GM23338 (cell line): ENCODE measurements around the gene SNX21. TPM values are rescaled to one million over a fixed set of nuclear protein-coding genes. Genes with fewer than 3 reads are reported as not detected.

Experiments
- ATAC-seq: fragments of 200-7000 bp; cut with Tn5 transposase; 3 replicates; pipeline ENCODE4 v1.9.1; 2020
- DNase-seq: peaks from one replicate; pipeline ENCODE4 v3.0.0-alpha.2; 2015; ENCODE audit warnings: low spot score
- H2AFZ ChIP-seq: fragments of 200-600 bp; sonication (generic); 2 replicates; pipeline ENCODE4 v1.8.0; 2016; ENCODE audit warnings: antibody characterized with exemption, mild to moderate bottlenecking, moderate library complexity
- H3F3A ChIP-seq: fragments of 200-600 bp; sonication (generic); replicated peaks from 2 replicates; pipeline ENCODE4 v1.8.0; 2017; ENCODE audit warnings: antibody characterized with exemption, mixed run types, low read depth
- H3K27ac ChIP-seq: fragments of 200-600 bp; sonication (generic); 2 replicates; pipeline ENCODE4 v1.6.1; 2016; ENCODE audit warnings: low read depth
- H3K27me3 ChIP-seq: fragments of 200-600 bp; sonication (generic); 2 replicates; pipeline ENCODE4 v1.8.0; 2016; ENCODE audit warnings: mild to moderate bottlenecking, mixed run types, moderate library complexity; ENCODE audit not compliant: insufficient read depth
- H3K36me3 ChIP-seq: fragments of 200-600 bp; sonication (generic); 2 replicates; pipeline ENCODE4 v1.8.0; 2016; ENCODE audit warnings: mild to moderate bottlenecking; ENCODE audit not compliant: insufficient read depth
- H3K4me1 ChIP-seq: fragments of 200-600 bp; sonication (generic); 2 replicates; pipeline ENCODE4 v1.8.0; 2016; ENCODE audit warnings: mild to moderate bottlenecking, moderate library complexity; ENCODE audit not compliant: insufficient read depth
- H3K4me2 ChIP-seq: fragments of 200-600 bp; sonication (generic); 2 replicates; pipeline ENCODE4 v1.7.1; 2017; ENCODE audit warnings: mixed run types
- H3K4me3 ChIP-seq: fragments of 200-600 bp; sonication (generic); 2 replicates; pipeline ENCODE4 v1.6.1; 2016; ENCODE audit warnings: mixed run types
- H3K79me2 ChIP-seq: fragments of 200-600 bp; sonication (generic); replicated peaks from 2 replicates; pipeline ENCODE4 v1.8.0; 2017; ENCODE audit warnings: mild to moderate bottlenecking; ENCODE audit not compliant: insufficient read depth
- H3K9me2 ChIP-seq: fragments of 200-600 bp; sonication (generic); 2 replicates; pipeline ENCODE4 v1.8.0; 2017; ENCODE audit not compliant: insufficient read depth
- H4K20me1 ChIP-seq: fragments of 200-600 bp; sonication (generic); replicated peaks from 2 replicates; pipeline ENCODE4 v1.8.0; 2017; ENCODE audit warnings: mild to moderate bottlenecking; ENCODE audit not compliant: insufficient read depth
- H3K27ac Mint-ChIP-seq: 2 replicates; pipeline ENCODE4 v1.8.0; 2020; ENCODE audit warnings: inconsistent platforms, mild to moderate bottlenecking, moderate library complexity, mixed read lengths
- H3K27me3 Mint-ChIP-seq: 3 replicates; pipeline ENCODE4 v1.8.0; 2022; ENCODE audit warnings: low read depth, mild to moderate bottlenecking, moderate library complexity, mixed read lengths, inconsistent platforms; ENCODE audit not compliant: insufficient read depth, poor library complexity
- H3K36me3 Mint-ChIP-seq: 3 replicates; pipeline ENCODE4 v1.8.0; 2021; ENCODE audit warnings: low read depth, mild to moderate bottlenecking, inconsistent platforms, moderate library complexity, mixed read lengths
- H3K4me1 Mint-ChIP-seq: 3 replicates; pipeline ENCODE4 v1.8.0; 2020; ENCODE audit warnings: mild to moderate bottlenecking, inconsistent platforms, mixed read lengths
- H3K4me3 Mint-ChIP-seq: 3 replicates; pipeline ENCODE4 v1.8.0; 2021; ENCODE audit warnings: moderate library complexity, mild to moderate bottlenecking, inconsistent platforms, mixed read lengths
- H3K9me3 Mint-ChIP-seq: 3 replicates; pipeline ENCODE4 v1.8.0; 2020; ENCODE audit warnings: moderate library complexity, mild to moderate bottlenecking, inconsistent platforms, mixed read lengths
- CREB1 ChIP-seq: fragments of 250-450 bp; sonication (Bioruptor Pico); IDR thresholded peaks from 2 replicates; pipeline ENCODE4 v1.5.0; 2020; ENCODE audit warnings: low read depth, mild to moderate bottlenecking, moderate library complexity
- EZH2 ChIP-seq: fragments of 200-600 bp; sonication (generic); IDR thresholded peaks from one replicate; pipeline ENCODE4 v1.8.0; 2017; ENCODE audit warnings: antibody characterized with exemption, mild to moderate bottlenecking, low read depth; ENCODE audit not compliant: unreplicated experiment
- EZH2phosphoT487 ChIP-seq: fragments of 200-600 bp; sonication (generic); IDR thresholded peaks from one replicate; pipeline ENCODE4 v1.8.1; 2018; ENCODE audit warnings: antibody characterized with exemption; ENCODE audit not compliant: unreplicated experiment
- JUNB ChIP-seq: IDR thresholded peaks from one replicate; pipeline ENCODE4 v1.6.1; 2016; ENCODE audit warnings: antibody characterized with exemption; ENCODE audit not compliant: unreplicated experiment
- NANOG ChIP-seq: IDR thresholded peaks from 2 replicates; pipeline ENCODE4 v1.6.1; 2016; ENCODE audit warnings: antibody characterized with exemption, borderline replicate concordance
- POLR2AphosphoS5 ChIP-seq: IDR thresholded peaks from 2 replicates; pipeline ENCODE4 v1.6.1; 2016; ENCODE audit warnings: antibody characterized with exemption, low read depth
- REST ChIP-seq: IDR thresholded peaks from one replicate; pipeline ENCODE4 v1.6.1; 2018; ENCODE audit warnings: antibody characterized with exemption; ENCODE audit not compliant: unreplicated experiment
- STAT1 ChIP-seq: IDR thresholded peaks from one replicate; pipeline ENCODE4 v1.6.1; 2016; ENCODE audit warnings: antibody characterized with exemption; ENCODE audit not compliant: unreplicated experiment
- ZNF114 ChIP-seq: fragments of 250-450 bp; sonication (Bioruptor Pico); IDR thresholded peaks from 2 replicates; pipeline ENCODE4 v1.5.0; 2020; ENCODE audit warnings: mild to moderate bottlenecking, moderate library complexity
- ZNF331 ChIP-seq: fragments of 250-450 bp; sonication (Bioruptor Pico); IDR thresholded peaks from 2 replicates; pipeline ENCODE4 v1.5.0; 2020; ENCODE audit warnings: low read depth, mild to moderate bottlenecking, moderate library complexity
- polyA plus RNA-seq: library from polyadenylated mRNA; unstranded; fragments of >200 nt; fragmentation: Nextera tagmentation; extraction: Ambion mirVana; gene quantifications from 2 replicates; pipeline ENCODE4 v1.2.1, GENCODE V29; 2016
- total RNA-seq: library from RNA; depleted of rRNA; stranded (reverse); fragments of >200 nt; shearing (Covaris generic); gene quantifications from 2 replicates; pipeline ENCODE4 v1.2.3, GENCODE V29; 2014
- TF ChIP-seq, protein P1 (sequence below), 2 experiments: fragments of 200-600 bp in 1 of 2; sonication (generic) in 1 of 2; conservative IDR thresholded peaks; 2 replicates each; pipeline versions ENCODE4 v1.5.1 to v1.6.1; 2016 to 2017; ENCODE audit warnings: antibody characterized with exemption in 2 of 2, low read depth in 2 of 2, mild to moderate bottlenecking in 2 of 2, moderate library complexity in 1 of 2
- TF ChIP-seq, protein P2 (sequence below): IDR thresholded peaks from 2 replicates; pipeline ENCODE4 v1.6.1; 2016; ENCODE audit warnings: antibody characterized with exemption

The SNX21 gene
- total and polyA plus RNA-seq, 2 experiments from 2014 or later = 13.3 to 31.5 TPM

DNA sequence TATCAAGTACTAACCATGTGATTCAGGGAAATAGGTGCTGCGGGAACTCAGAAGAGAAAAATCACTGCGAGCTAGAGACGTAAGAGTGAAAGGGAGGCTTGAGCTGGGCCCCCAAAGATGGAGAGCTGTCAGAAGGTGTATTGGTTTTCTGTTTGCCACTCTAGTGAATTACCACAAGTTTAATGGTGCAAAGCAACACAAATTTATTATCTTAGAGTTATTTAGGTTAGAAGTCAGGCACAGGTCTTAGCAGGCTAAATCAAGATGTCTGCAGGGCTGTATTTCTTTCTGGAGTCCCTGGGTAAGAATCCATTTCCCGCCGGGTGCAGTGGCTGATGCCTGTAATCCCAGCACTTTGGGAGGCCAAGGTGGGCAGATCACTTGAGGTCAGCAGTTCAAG lies 26.3 kb downstream of the SNX21 start (continued):
- TF ChIP-seq REST (no peak), ZNF114 (CRISPR knock-in tag) (no peak), ZNF331 (CRISPR knock-in tag) (no peak), EZH2 (no peak), NANOG (no peak), JUNB (no peak), POLR2AphosphoS5 (no peak), CREB1 (CRISPR knock-in tag) (no peak)
- TF ChIP-seq, protein P1, sequence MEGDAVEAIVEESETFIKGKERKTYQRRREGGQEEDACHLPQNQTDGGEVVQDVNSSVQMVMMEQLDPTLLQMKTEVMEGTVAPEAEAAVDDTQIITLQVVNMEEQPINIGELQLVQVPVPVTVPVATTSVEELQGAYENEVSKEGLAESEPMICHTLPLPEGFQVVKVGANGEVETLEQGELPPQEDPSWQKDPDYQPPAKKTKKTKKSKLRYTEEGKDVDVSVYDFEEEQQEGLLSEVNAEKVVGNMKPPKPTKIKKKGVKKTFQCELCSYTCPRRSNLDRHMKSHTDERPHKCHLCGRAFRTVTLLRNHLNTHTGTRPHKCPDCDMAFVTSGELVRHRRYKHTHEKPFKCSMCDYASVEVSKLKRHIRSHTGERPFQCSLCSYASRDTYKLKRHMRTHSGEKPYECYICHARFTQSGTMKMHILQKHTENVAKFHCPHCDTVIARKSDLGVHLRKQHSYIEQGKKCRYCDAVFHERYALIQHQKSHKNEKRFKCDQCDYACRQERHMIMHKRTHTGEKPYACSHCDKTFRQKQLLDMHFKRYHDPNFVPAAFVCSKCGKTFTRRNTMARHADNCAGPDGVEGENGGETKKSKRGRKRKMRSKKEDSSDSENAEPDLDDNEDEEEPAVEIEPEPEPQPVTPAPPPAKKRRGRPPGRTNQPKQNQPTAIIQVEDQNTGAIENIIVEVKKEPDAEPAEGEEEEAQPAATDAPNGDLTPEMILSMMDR (conservative IDR thresholded peaks at IDR 0.05; ENCODE audit: low read depth in 2 of 2) = no peak

GRCh38 chr20:45860560-45861220 lies 27.1 kb downstream of the SNX21 start:
- Histone ChIP-seq H2AFZ (no peak overlapping the region), H3K36me3 (0 out of 2 replicates have a peak, but pooled peaks cover 3% of the 10 kb centered on the region), H3K4me3 (no peak overlapping the region), H3K9me2 (no peaks in the 10 kb centered on the region), H3K4me1 (peaks cover 26% of the 10 kb centered on the region), H3F3A (no peaks in the 10 kb centered on the region), H3K27me3 (no peaks in the 10 kb centered on the region), H3K4me2 (no peak overlapping the region), H3K27ac (no peak overlapping the region), H3K79me2 (peaks cover 19% of the 10 kb centered on the region), H4K20me1 (no peaks in the 10 kb centered on the region)
- no peak overlapping the region for H3K4me3 Mint-ChIP-seq
- H3K27ac Mint-ChIP-seq = no peak overlapping the region
- no peaks in the 10 kb centered on the region for H3K9me3 Mint-ChIP-seq
- H3K4me1 Mint-ChIP-seq = peaks cover 28% of the 10 kb centered on the region
- peaks cover 3% of the 10 kb centered on the region; the same call in 2 of the 3 replicates for H3K36me3 Mint-ChIP-seq
- DNase-seq (no peak), ATAC-seq (no peak)
- TF ChIP-seq JUNB = no peak
- TF ChIP-seq, protein P2, sequence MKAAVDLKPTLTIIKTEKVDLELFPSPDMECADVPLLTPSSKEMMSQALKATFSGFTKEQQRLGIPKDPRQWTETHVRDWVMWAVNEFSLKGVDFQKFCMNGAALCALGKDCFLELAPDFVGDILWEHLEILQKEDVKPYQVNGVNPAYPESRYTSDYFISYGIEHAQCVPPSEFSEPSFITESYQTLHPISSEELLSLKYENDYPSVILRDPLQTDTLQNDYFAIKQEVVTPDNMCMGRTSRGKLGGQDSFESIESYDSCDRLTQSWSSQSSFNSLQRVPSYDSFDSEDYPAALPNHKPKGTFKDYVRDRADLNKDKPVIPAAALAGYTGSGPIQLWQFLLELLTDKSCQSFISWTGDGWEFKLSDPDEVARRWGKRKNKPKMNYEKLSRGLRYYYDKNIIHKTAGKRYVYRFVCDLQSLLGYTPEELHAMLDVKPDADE = no peak
- TF ChIP-seq NANOG = no peak
- TF ChIP-seq EZH2phosphoT487 = no peak
- no peak for TF ChIP-seq CREB1 (CRISPR knock-in tag)
- no peak for TF ChIP-seq POLR2AphosphoS5
- no peak for TF ChIP-seq EZH2
- TF ChIP-seq STAT1 = no peak
- TF ChIP-seq REST = no peak
- no peak for TF ChIP-seq ZNF114 (CRISPR knock-in tag)
- TF ChIP-seq ZNF331 (CRISPR knock-in tag) = no peak
- TF ChIP-seq, protein P1 (conservative IDR thresholded peaks at IDR 0.05; ENCODE audit: low read depth in 2 of 2) = no peak
- H3K27me3 Mint-ChIP-seq = peaks cover 3% of the 10 kb centered on the region
